HCT116 (cell line): ENCODE measurements around the gene DCDC2.

ENCODE experiments used
- CEBPB ChIP-seq: IDR thresholded peaks from 2 replicates; pipeline ENCODE4 v1.6.1; 2012; ENCODE audit warnings: low read depth
- EZH2 ChIP-seq: fragments of 200-600 bp; sonication (generic); IDR thresholded peaks from 2 replicates; pipeline ENCODE4 v1.6.1; 2017; ENCODE audit warnings: antibody characterized with exemption, mixed run types
- JUND ChIP-seq: IDR thresholded peaks from 2 replicates; pipeline ENCODE4 v1.6.1; 2012
- POLR2A ChIP-seq: IDR thresholded peaks from 2 replicates; pipeline ENCODE4 v1.7.0; 2011; ENCODE audit warnings: borderline replicate concordance; ENCODE audit not compliant: insufficient read depth, insufficient read length; ENCODE audit errors: extremely low read depth
- POLR2AphosphoS5 ChIP-seq: IDR thresholded peaks from 2 replicates; pipeline ENCODE4 v1.6.1; 2011; ENCODE audit warnings: mild to moderate bottlenecking, low read depth, low read length, moderate library complexity
- RAD21 ChIP-seq: IDR thresholded peaks from 2 replicates; pipeline ENCODE4 v1.6.1; 2012; ENCODE audit warnings: low read depth, mild to moderate bottlenecking
- TCF7L2 ChIP-seq: IDR thresholded peaks from 2 replicates; pipeline ENCODE4 v1.7.0; 2011; ENCODE audit warnings: borderline replicate concordance, inconsistent platforms; ENCODE audit not compliant: insufficient read depth, insufficient read length; ENCODE audit errors: extremely low read depth
- YY1 ChIP-seq: IDR thresholded peaks from 2 replicates; pipeline ENCODE4 v1.6.1; 2011; ENCODE audit warnings: low read length, low read depth, moderate library complexity, mild to moderate bottlenecking; ENCODE audit not compliant: insufficient replicate concordance; ENCODE audit errors: extremely low read depth
- TF ChIP-seq, protein P1 (sequence below), 3 experiments: fragments of 200-600 bp in 1 of 3; sonication (generic) in 1 of 3; IDR thresholded peaks in 2 of 3; conservative IDR thresholded peaks in 1 of 3; 2 replicates each; pipeline ENCODE4 v1.5.1; 2012 to 2017; ENCODE audit warnings: low read depth in 2 of 3, low read length in 2 of 3, antibody characterized with exemption in 1 of 3, borderline replicate concordance in 1 of 3, control low read depth in 1 of 3, mild to moderate bottlenecking in 1 of 3, mixed read lengths in 1 of 3, mixed run types in 1 of 3, moderate library complexity in 1 of 3; ENCODE audit not compliant: insufficient read depth in 1 of 3
- TF ChIP-seq, protein P2 (sequence below): IDR thresholded peaks from 2 replicates; pipeline ENCODE4 v1.6.1; 2012; ENCODE audit warnings: low read depth
- TF ChIP-seq, protein P3 (sequence below): IDR thresholded peaks from 2 replicates; pipeline ENCODE4 v1.6.1; 2012

DNA sequence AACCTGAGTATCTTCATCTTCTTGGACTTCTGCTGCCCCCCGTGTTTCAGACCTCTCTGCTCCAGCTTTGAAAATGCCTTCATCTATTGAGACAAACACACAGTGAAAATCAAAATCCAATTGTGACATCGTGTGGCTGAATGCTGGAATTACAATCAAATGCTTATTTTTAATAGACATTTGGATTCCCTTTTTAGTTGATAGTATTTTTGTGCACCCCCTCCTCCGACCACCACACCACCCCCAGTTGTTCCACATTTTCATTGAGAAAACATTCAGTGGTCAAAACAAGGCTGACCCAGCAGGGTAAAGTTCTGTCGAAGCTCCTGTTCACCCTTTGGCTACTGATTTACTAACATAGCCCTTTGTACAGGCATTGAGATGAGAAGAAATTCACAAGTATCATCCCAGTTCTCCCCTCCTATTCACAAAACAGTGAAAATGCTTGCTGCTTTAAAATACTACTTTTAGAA, 152.8 kb downstream of the DCDC2 start:
- TF ChIP-seq, protein P1, sequence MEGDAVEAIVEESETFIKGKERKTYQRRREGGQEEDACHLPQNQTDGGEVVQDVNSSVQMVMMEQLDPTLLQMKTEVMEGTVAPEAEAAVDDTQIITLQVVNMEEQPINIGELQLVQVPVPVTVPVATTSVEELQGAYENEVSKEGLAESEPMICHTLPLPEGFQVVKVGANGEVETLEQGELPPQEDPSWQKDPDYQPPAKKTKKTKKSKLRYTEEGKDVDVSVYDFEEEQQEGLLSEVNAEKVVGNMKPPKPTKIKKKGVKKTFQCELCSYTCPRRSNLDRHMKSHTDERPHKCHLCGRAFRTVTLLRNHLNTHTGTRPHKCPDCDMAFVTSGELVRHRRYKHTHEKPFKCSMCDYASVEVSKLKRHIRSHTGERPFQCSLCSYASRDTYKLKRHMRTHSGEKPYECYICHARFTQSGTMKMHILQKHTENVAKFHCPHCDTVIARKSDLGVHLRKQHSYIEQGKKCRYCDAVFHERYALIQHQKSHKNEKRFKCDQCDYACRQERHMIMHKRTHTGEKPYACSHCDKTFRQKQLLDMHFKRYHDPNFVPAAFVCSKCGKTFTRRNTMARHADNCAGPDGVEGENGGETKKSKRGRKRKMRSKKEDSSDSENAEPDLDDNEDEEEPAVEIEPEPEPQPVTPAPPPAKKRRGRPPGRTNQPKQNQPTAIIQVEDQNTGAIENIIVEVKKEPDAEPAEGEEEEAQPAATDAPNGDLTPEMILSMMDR (IDR thresholded peaks at IDR 0.05 in 2 of 3, conservative IDR thresholded peaks at IDR 0.05 in 1 of 3; ENCODE audit: borderline replicate concordance in 1 of 3, insufficient read depth in 1 of 3, low read depth in 2 of 3, low read length in 2 of 3) = peak; percentile 42 to 67 (median 50); a peak in 4 of 6 replicates
- TF ChIP-seq YY1 (no peak), CEBPB (no peak), POLR2A (no peak), POLR2AphosphoS5 (no peak), TCF7L2 (no peak), RAD21 (peak; percentile 75), JUND (no peak), EZH2 (no peak)
- TF ChIP-seq, protein P2, sequence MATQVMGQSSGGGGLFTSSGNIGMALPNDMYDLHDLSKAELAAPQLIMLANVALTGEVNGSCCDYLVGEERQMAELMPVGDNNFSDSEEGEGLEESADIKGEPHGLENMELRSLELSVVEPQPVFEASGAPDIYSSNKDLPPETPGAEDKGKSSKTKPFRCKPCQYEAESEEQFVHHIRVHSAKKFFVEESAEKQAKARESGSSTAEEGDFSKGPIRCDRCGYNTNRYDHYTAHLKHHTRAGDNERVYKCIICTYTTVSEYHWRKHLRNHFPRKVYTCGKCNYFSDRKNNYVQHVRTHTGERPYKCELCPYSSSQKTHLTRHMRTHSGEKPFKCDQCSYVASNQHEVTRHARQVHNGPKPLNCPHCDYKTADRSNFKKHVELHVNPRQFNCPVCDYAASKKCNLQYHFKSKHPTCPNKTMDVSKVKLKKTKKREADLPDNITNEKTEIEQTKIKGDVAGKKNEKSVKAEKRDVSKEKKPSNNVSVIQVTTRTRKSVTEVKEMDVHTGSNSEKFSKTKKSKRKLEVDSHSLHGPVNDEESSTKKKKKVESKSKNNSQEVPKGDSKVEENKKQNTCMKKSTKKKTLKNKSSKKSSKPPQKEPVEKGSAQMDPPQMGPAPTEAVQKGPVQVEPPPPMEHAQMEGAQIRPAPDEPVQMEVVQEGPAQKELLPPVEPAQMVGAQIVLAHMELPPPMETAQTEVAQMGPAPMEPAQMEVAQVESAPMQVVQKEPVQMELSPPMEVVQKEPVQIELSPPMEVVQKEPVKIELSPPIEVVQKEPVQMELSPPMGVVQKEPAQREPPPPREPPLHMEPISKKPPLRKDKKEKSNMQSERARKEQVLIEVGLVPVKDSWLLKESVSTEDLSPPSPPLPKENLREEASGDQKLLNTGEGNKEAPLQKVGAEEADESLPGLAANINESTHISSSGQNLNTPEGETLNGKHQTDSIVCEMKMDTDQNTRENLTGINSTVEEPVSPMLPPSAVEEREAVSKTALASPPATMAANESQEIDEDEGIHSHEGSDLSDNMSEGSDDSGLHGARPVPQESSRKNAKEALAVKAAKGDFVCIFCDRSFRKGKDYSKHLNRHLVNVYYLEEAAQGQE = no peak
- TF ChIP-seq, protein P3, sequence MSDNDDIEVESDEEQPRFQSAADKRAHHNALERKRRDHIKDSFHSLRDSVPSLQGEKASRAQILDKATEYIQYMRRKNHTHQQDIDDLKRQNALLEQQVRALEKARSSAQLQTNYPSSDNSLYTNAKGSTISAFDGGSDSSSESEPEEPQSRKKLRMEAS = no peak
